Measurements from ENCODE around the gene SPRYD4.

SPRYD4 gene

GRCh38 chr12:56451147-56451546 lies 17.2 kb upstream of the SPRYD4 start:
- DNase-seq (ENCODE audit: low spot score) = no peak
- POLR2A ChIA-PET (ENCODE audit: low non-redundant PET) = interaction anchor here (0.5 to 0.6 kb wide), 2 partner anchors 10 to 130 kb away, joined by 3 to 8 read pairs; no protein-coding TSS in a partner anchor
- TF ChIP-seq CTCF (conservative IDR thresholded peaks at IDR 0.05; ENCODE audit: low read depth) = no peak
- CTCF ChIA-PET = interaction anchor here (0.6 kb wide), 1 partner anchor 109 kb away, joined by 5 read pairs; no protein-coding TSS in a partner anchor
- H3K27ac ChIP-seq = no peak overlapping the region

- CTCF ChIA-PET = interaction anchor here (1.1 kb wide), 1 partner anchor 10 kb away, joined by 3 read pairs; no protein-coding TSS in a partner anchor
- TF ChIP-seq CTCF (conservative IDR thresholded peaks at IDR 0.05; ENCODE audit: low read depth) = no peak
- no peak within 1 kb of the TSS for H3K27ac ChIP-seq
- POLR2A ChIA-PET (ENCODE audit: low non-redundant PET) = no interaction called here
- no peak for DNase-seq (ENCODE audit: low spot score)
Observed at GRCh38 chr12:56454557-56454956, 13.8 kb upstream of the SPRYD4 start, which contains the start of gene MIP. MIP (minus strand) TSS chr12:56454657; CDS start chr12:56454613, 44 bp downstream.

- ChIA-PET CTCF (no interaction called here), POLR2A (ENCODE audit: low non-redundant PET) (interaction anchor here (1.1 kb wide), 1 partner anchor 20 kb away, joined by 5 read pairs; no protein-coding TSS in a partner anchor)
- no peak for TF ChIP-seq CTCF (conservative IDR thresholded peaks at IDR 0.05; ENCODE audit: low read depth)
- no peak overlapping the region for H3K27ac ChIP-seq
- DNase-seq (ENCODE audit: low spot score) = no peak
Observed at GRCh38 chr12:56457817-56458216, 10.6 kb upstream of the SPRYD4 start.

GRCh38 chr12:56461235-56462159 lies 6.9 kb upstream of the SPRYD4 start:
- POLR2A ChIA-PET (ENCODE audit: low non-redundant PET) = interaction anchor here (0.6 to 1.5 kb wide), 2 partner anchors 11 to 12 kb away, joined by 3 to 6 read pairs; partner anchors contain the start of gene TIMELESS
- DNase-seq (ENCODE audit: low spot score) = peak; percentile 18
- CTCF ChIA-PET = interaction anchor here (0.6 kb wide), 1 partner anchor 68 kb away, joined by 3 read pairs; no protein-coding TSS in a partner anchor
- no peak for TF ChIP-seq CTCF (conservative IDR thresholded peaks at IDR 0.05; ENCODE audit: low read depth)
- H3K27ac ChIP-seq = no peak overlapping the region

GRCh38 chr12:56462565-56462964 lies 5.8 kb upstream of the SPRYD4 start:
- POLR2A ChIA-PET (ENCODE audit: low non-redundant PET) = no interaction called here
- H3K27ac ChIP-seq = no peak overlapping the region
- DNase-seq (ENCODE audit: low spot score) = no peak
- CTCF ChIA-PET = interaction anchor here (0.6 kb wide), 2 partner anchors 17 to 236 kb away, joined by 3 to 5 read pairs; no protein-coding TSS in a partner anchor
- TF ChIP-seq CTCF (conservative IDR thresholded peaks at IDR 0.05; ENCODE audit: low read depth) = no peak
